DOHH2 (cell line): Measurements from ENCODE around the gene INTU.

ENCODE experiments used
- EZH2phosphoT487 ChIP-seq: fragments of 200-600 bp; sonication (generic); IDR thresholded peaks from 2 replicates; pipeline ENCODE4 v1.6.1; 2017; ENCODE audit warnings: borderline replicate concordance, mild to moderate bottlenecking, antibody characterized with exemption, low read length, moderate library complexity, mixed read lengths
- TF ChIP-seq, protein P1 (sequence below): fragments of 200-600 bp; sonication (generic); IDR thresholded peaks from one replicate; pipeline ENCODE4 v1.5.1; 2014; ENCODE audit warnings: antibody characterized with exemption, mild to moderate bottlenecking, low read depth, low read length; ENCODE audit not compliant: poor library complexity, severe bottlenecking

DNA sequence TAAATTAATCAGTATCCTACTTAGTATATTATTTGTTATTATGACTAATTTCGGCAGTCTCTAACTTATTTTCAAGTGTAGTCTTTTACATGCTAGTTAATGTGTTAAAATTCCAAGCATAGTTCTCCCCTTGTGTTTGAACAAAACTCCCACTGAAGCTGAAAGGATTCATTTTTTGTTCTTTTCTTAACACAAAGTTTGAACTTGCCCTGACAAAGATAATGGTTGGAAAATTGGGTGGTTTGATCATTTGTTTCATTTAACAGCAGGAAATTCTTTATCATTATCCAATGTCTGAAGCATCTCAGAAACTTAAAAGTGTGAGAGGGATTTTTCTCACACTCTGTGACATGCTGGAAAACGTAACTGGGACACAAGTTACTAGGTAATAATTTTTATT, 36.0 kb downstream of the INTU start:
- TF ChIP-seq, protein P1, sequence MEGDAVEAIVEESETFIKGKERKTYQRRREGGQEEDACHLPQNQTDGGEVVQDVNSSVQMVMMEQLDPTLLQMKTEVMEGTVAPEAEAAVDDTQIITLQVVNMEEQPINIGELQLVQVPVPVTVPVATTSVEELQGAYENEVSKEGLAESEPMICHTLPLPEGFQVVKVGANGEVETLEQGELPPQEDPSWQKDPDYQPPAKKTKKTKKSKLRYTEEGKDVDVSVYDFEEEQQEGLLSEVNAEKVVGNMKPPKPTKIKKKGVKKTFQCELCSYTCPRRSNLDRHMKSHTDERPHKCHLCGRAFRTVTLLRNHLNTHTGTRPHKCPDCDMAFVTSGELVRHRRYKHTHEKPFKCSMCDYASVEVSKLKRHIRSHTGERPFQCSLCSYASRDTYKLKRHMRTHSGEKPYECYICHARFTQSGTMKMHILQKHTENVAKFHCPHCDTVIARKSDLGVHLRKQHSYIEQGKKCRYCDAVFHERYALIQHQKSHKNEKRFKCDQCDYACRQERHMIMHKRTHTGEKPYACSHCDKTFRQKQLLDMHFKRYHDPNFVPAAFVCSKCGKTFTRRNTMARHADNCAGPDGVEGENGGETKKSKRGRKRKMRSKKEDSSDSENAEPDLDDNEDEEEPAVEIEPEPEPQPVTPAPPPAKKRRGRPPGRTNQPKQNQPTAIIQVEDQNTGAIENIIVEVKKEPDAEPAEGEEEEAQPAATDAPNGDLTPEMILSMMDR, result no peak
- TF ChIP-seq EZH2phosphoT487, result no peak
